DOHH2 (cell line): ENCODE data around the gene BMP7.
"Not testable (repeated sequence)": the region's sequence is repeated elsewhere in the genome, so short reads cannot be mapped to it uniquely, and the experiment has no call there.

Experiments
- H3F3A ChIP-seq: fragments of 200-600 bp; sonication (generic), shearing (Covaris generic); 2 replicates; pipeline ENCODE4 v1.6.0; 2016; ENCODE audit warnings: antibody characterized with exemption, mild to moderate bottlenecking; ENCODE audit not compliant: control insufficient read depth, insufficient read depth
- H3K27ac ChIP-seq: fragments of 200-600 bp; sonication (generic); 2 replicates; pipeline ENCODE4 v1.5.1; 2014; ENCODE audit warnings: low read depth, mild to moderate bottlenecking, low read length, moderate library complexity
- H3K27me3 ChIP-seq: fragments of 200-600 bp; sonication (generic); 2 replicates; pipeline ENCODE4 v1.6.1; 2014; ENCODE audit warnings: mild to moderate bottlenecking, low read length, mixed read lengths; ENCODE audit not compliant: control insufficient read depth
- H3K36me3 ChIP-seq: fragments of 200-600 bp; sonication (generic); 2 replicates; pipeline ENCODE4 v1.6.1; 2014; ENCODE audit warnings: mild to moderate bottlenecking, low read length, moderate library complexity, mixed read lengths; ENCODE audit not compliant: control insufficient read depth
- H3K4me1 ChIP-seq: fragments of 200-600 bp; sonication (generic); 2 replicates; pipeline ENCODE4 v1.6.1; 2014; ENCODE audit warnings: mild to moderate bottlenecking, low read length, mixed read lengths; ENCODE audit not compliant: control insufficient read depth
- H3K4me2 ChIP-seq: fragments of 200-600 bp; sonication (generic); 2 replicates; pipeline ENCODE4 v1.6.0; 2014; ENCODE audit warnings: mild to moderate bottlenecking, low read length, moderate library complexity
- H3K4me3 ChIP-seq: fragments of 200-600 bp; sonication (generic); 2 replicates; pipeline ENCODE4 v1.5.1; 2014; ENCODE audit warnings: mild to moderate bottlenecking, low read length, mixed read lengths
- H3K79me2 ChIP-seq: fragments of 200-600 bp; sonication (generic); 2 replicates; pipeline ENCODE4 v1.6.1; 2014; ENCODE audit warnings: mild to moderate bottlenecking, low read length, mixed read lengths; ENCODE audit not compliant: control insufficient read depth
- H3K9me2 ChIP-seq: fragments of 200-600 bp; sonication (generic); replicated peaks from 2 replicates; pipeline ENCODE4 v1.6.1; 2014; ENCODE audit warnings: mild to moderate bottlenecking, low read length, mixed read lengths; ENCODE audit not compliant: control insufficient read depth
- H3K9me3 ChIP-seq: fragments of 200-600 bp; sonication (generic); 2 replicates; pipeline ENCODE4 v1.6.1; 2014; ENCODE audit warnings: antibody characterized with exemption, low read length, mixed read lengths; ENCODE audit not compliant: control insufficient read depth, insufficient read depth
- H4K20me1 ChIP-seq: fragments of 200-600 bp; sonication (generic); 2 replicates; pipeline ENCODE4 v1.6.0; 2014; ENCODE audit warnings: low read depth, mild to moderate bottlenecking, antibody characterized with exemption, low read length, moderate library complexity; ENCODE audit not compliant: control insufficient read depth, insufficient read depth
- CTCF ChIP-seq: fragments of 200-600 bp; sonication (generic); IDR thresholded peaks from one replicate; pipeline ENCODE4 v1.5.1; 2014; ENCODE audit warnings: antibody characterized with exemption, mild to moderate bottlenecking, low read depth, low read length; ENCODE audit not compliant: poor library complexity, severe bottlenecking
- EZH2phosphoT487 ChIP-seq: fragments of 200-600 bp; sonication (generic); IDR thresholded peaks from 2 replicates; pipeline ENCODE4 v1.6.1; 2017; ENCODE audit warnings: borderline replicate concordance, mild to moderate bottlenecking, antibody characterized with exemption, low read length, moderate library complexity, mixed read lengths

The BMP7 gene

GRCh38 chr20:57280221-57280620 lies 13.8 kb upstream of the BMP7 start:
- peaks cover 51% of the 10 kb centered on the region for H3K79me2 ChIP-seq
- peaks cover 8% of the 10 kb centered on the region; the same call in 1 of the 2 replicates for H3K36me3 ChIP-seq
- H3K4me3 ChIP-seq = peak overlapping the region; percentile 73
- peak overlapping the region; percentile 94 for H3K27ac ChIP-seq
- H3K4me1 ChIP-seq = peaks cover 99% of the 10 kb centered on the region
- H3K27me3 ChIP-seq = no peaks in the 10 kb centered on the region
- no peaks in the 10 kb centered on the region for H4K20me1 ChIP-seq
- no peaks in the 10 kb centered on the region for H3K9me3 ChIP-seq
- TF ChIP-seq CTCF (no peak), EZH2phosphoT487 (no peak)
- H3K4me2 ChIP-seq = peak overlapping the region; percentile 68
- H3F3A ChIP-seq = peaks cover 70% of the 10 kb centered on the region
- no peaks in the 10 kb centered on the region for H3K9me2 ChIP-seq

GRCh38 chr20:57279548-57279947 lies 13.1 kb upstream of the BMP7 start:
- H3K27ac ChIP-seq = peak overlapping the region; percentile 94
- H3K4me3 ChIP-seq = peak overlapping the region; percentile 73
- H3K36me3 ChIP-seq, H3K9me2 ChIP-seq, H3K9me3 ChIP-seq, H3K27me3 ChIP-seq, H4K20me1 ChIP-seq: not testable (repeated sequence)
- H3K4me1 ChIP-seq = peaks cover 100% of the 10 kb centered on the region
- peaks cover 69% of the 10 kb centered on the region for H3F3A ChIP-seq
- peak overlapping the region; percentile 68 for H3K4me2 ChIP-seq
- peaks cover 56% of the 10 kb centered on the region for H3K79me2 ChIP-seq

GRCh38 chr20:57278457-57278856 lies 12.0 kb upstream of the BMP7 start:
- H3K9me2 ChIP-seq = no peaks in the 10 kb centered on the region
- no peak for TF ChIP-seq EZH2phosphoT487
- no peak for TF ChIP-seq CTCF
- peaks cover 59% of the 10 kb centered on the region for H3F3A ChIP-seq
- peaks cover 100% of the 10 kb centered on the region for H3K4me1 ChIP-seq
- H3K27me3 ChIP-seq = no peaks in the 10 kb centered on the region
- H3K4me3 ChIP-seq = peak overlapping the region; percentile 40
- H3K79me2 ChIP-seq = peaks cover 62% of the 10 kb centered on the region
- peaks cover 8% of the 10 kb centered on the region; the same call in 1 of the 2 replicates for H3K36me3 ChIP-seq
- no peaks in the 10 kb centered on the region for H4K20me1 ChIP-seq
- peak overlapping the region; percentile 68 for H3K4me2 ChIP-seq
- no peaks in the 10 kb centered on the region for H3K9me3 ChIP-seq
- peak overlapping the region; percentile 94 for H3K27ac ChIP-seq

- Histone ChIP-seq H3F3A (peaks cover 51% of the 10 kb centered on the region), H4K20me1 (no peaks in the 10 kb centered on the region), H3K4me1 (peaks cover 100% of the 10 kb centered on the region), H3K4me2 (peak overlapping the region; percentile 68), H3K36me3 (peaks cover 8% of the 10 kb centered on the region; the same call in 1 of the 2 replicates), H3K9me3 (no peaks in the 10 kb centered on the region), H3K9me2 (no peaks in the 10 kb centered on the region), H3K27me3 (no peaks in the 10 kb centered on the region), H3K79me2 (peaks cover 60% of the 10 kb centered on the region), H3K4me3 (peak overlapping the region; percentile 46), H3K27ac (peak overlapping the region; percentile 94)
- TF ChIP-seq EZH2phosphoT487 (no peak), CTCF (no peak)
Measured at GRCh38 chr20:57277398-57278105, 11.1 kb upstream of the BMP7 start.
